Osteoblast (primary cell): Measurements from ENCODE around the gene PIWIL4. TPM values are rescaled to one million over a fixed set of nuclear protein-coding genes. Genes with fewer than 3 reads are reported as not detected.
"Not testable (repeated sequence)": the region's sequence is repeated elsewhere in the genome, so short reads cannot be mapped to it uniquely, and the experiment has no call there.

Experiments used
- DNase-seq: peaks from one replicate; pipeline ENCODE4 v3.0.0; 2011; ENCODE audit warnings: low spot score, mixed read lengths; ENCODE audit not compliant: insufficient read length; ENCODE audit errors: missing footprints
- H2AFZ ChIP-seq: 2 replicates; pipeline ENCODE4 v1.6.0; 2011; ENCODE audit warnings: mild to moderate bottlenecking, low read length
- H3K27ac ChIP-seq: 2 replicates; pipeline ENCODE4 v1.5.1; 2011; ENCODE audit warnings: mild to moderate bottlenecking, low read depth, low read length, moderate library complexity
- H3K27me3 ChIP-seq: 2 replicates; pipeline ENCODE4 v1.6.0; 2012; ENCODE audit warnings: mild to moderate bottlenecking, control low read depth, inconsistent platforms, low read length, moderate library complexity; ENCODE audit not compliant: insufficient read depth
- H3K36me3 ChIP-seq: 2 replicates; pipeline ENCODE4 v1.5.1; 2011; ENCODE audit warnings: mild to moderate bottlenecking, low read length, control low read depth, moderate library complexity; ENCODE audit not compliant: insufficient read depth
- H3K4me1 ChIP-seq: 2 replicates; pipeline ENCODE4 v1.5.1; 2011; ENCODE audit warnings: mild to moderate bottlenecking, low read length, control low read depth, moderate library complexity; ENCODE audit not compliant: insufficient read depth
- H3K4me2 ChIP-seq: 2 replicates; pipeline ENCODE4 v1.6.0; 2011; ENCODE audit warnings: mild to moderate bottlenecking, low read length; ENCODE audit not compliant: insufficient read depth
- H3K4me3 ChIP-seq: fragments of 200-600 bp; sonication (generic); 3 replicates; pipeline ENCODE4 v1.5.1; 2012; ENCODE audit warnings: mild to moderate bottlenecking, low read length, inconsistent platforms; ENCODE audit not compliant: insufficient read depth
- H3K79me2 ChIP-seq: 2 replicates; pipeline ENCODE4 v1.6.0; 2012; ENCODE audit warnings: mild to moderate bottlenecking, low read length, control low read depth, inconsistent platforms; ENCODE audit not compliant: insufficient read depth
- H3K9me3 ChIP-seq: 2 replicates; pipeline ENCODE4 v1.5.1; 2011; ENCODE audit warnings: low read depth, low read length, control low read depth
- H4K20me1 ChIP-seq: 2 replicates; pipeline ENCODE4 v1.6.0; 2012; ENCODE audit warnings: mild to moderate bottlenecking, low read length, control low read depth; ENCODE audit not compliant: insufficient read depth
- total RNA-seq: library from RNA; depleted of rRNA; stranded (reverse); fragments of >200 nt; gene quantifications from 2 replicates; pipeline ENCODE4 v1.2.3, GENCODE V29; 2012
- TF ChIP-seq, protein P1 (sequence below): IDR thresholded peaks from 2 replicates; pipeline ENCODE4 v1.5.1; 2011; ENCODE audit warnings: mild to moderate bottlenecking, low read depth, low read length, moderate library complexity; ENCODE audit errors: extremely low read depth

Gene PIWIL4
- total RNA-seq, 1 donor, result 1.8 TPM

DNA sequence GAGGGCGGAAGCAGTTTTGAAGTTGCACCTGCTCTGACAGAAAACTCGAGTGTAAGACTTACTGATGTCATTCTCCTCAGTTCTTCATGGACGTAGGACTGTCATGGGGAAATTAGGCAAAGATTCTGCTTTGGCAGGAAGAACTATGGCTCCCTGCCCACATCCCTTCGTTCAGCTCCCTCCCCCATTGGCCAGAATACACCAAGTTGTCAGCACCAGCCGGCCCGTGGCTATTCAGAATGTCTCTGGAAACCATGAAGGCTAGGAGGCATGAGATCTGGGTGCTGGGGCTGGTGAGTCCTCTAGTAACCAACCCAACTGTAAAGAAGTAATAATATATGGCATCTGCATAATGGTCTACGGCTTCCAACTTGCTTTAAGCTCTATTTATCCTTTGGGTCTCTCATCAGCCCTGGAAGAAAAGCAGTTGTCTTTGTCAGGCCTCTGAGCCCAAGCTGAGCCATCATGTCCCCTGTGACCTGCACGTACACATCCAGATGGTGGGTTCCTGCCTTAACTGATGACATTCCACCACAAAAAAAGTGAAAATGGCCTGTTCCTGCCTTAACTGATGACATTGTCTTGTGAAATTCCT lies 74.1 kb downstream of the PIWIL4 start:
- no peaks in the 10 kb centered on the region for H4K20me1 ChIP-seq
- peaks cover 13% of the 10 kb centered on the region for H3K4me1 ChIP-seq
- H3K4me2 ChIP-seq, result no peak overlapping the region
- H3K79me2 ChIP-seq, result no peaks in the 10 kb centered on the region
- H3K27ac ChIP-seq, result no peak overlapping the region
- no peaks in the 10 kb centered on the region for H3K27me3 ChIP-seq
- no peaks in the 10 kb centered on the region for H3K9me3 ChIP-seq
- no peak overlapping the region for H2AFZ ChIP-seq
- TF ChIP-seq, protein P1, sequence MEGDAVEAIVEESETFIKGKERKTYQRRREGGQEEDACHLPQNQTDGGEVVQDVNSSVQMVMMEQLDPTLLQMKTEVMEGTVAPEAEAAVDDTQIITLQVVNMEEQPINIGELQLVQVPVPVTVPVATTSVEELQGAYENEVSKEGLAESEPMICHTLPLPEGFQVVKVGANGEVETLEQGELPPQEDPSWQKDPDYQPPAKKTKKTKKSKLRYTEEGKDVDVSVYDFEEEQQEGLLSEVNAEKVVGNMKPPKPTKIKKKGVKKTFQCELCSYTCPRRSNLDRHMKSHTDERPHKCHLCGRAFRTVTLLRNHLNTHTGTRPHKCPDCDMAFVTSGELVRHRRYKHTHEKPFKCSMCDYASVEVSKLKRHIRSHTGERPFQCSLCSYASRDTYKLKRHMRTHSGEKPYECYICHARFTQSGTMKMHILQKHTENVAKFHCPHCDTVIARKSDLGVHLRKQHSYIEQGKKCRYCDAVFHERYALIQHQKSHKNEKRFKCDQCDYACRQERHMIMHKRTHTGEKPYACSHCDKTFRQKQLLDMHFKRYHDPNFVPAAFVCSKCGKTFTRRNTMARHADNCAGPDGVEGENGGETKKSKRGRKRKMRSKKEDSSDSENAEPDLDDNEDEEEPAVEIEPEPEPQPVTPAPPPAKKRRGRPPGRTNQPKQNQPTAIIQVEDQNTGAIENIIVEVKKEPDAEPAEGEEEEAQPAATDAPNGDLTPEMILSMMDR, result no peak
- DNase-seq, result no peak
- no peak overlapping the region for H3K4me3 ChIP-seq
- no peaks in the 10 kb centered on the region for H3K36me3 ChIP-seq

DNA sequence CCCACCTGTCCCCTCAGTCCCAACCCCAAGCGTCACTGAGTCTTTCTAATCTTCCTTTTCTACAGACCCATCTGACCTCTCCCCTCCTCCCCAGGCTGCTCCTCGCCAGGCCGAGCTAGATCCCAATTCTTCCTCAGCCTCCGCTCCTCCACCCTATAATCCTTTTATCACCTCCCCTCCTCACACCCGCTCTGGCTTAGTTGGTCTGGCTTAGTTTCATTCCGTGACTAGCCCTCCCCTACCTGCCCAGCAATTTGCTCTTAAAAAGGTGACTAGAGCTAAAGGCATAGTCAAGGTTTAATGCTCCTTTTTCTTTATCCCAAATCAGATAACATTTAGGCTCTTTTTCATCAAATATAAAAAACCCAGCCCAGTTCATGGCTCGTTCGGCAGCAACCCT lies 76.0 kb downstream of the PIWIL4 start:
- H3K9me3 ChIP-seq, H3K79me2 ChIP-seq, H3K4me3 ChIP-seq, H3K27me3 ChIP-seq, H2AFZ ChIP-seq, H3K4me2 ChIP-seq, DNase-seq, H3K36me3 ChIP-seq, H3K27ac ChIP-seq, H4K20me1 ChIP-seq: not testable (repeated sequence)
- peaks cover 10% of the 10 kb centered on the region for H3K4me1 ChIP-seq

DNA sequence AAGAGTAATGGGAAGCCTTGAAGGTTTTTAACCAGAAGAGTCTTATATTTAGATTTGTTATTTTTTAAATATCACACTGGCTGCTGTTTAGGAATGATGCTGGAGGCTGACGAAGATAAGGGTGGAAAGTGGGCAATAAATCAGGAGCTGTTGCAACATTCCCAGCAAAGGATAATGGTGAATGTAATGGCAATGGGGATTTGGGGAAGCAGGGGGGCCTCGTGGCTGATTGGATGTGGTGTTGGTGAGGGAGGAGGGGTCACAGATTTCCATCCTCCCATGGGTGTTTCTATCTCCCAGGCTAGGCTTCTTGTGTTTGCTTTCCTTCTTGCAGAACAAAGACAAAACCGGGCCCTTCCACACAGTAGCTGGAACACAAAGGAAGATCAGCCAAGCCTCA lies 80.8 kb downstream of the PIWIL4 start:
- Histone ChIP-seq H3K4me3 (no peak overlapping the region), H3K9me3 (no peaks in the 10 kb centered on the region), H3K27me3 (peaks cover 6% of the 10 kb centered on the region), H2AFZ (no peak overlapping the region), H3K27ac (no peak overlapping the region), H3K79me2 (no peaks in the 10 kb centered on the region), H4K20me1 (no peaks in the 10 kb centered on the region), H3K4me1 (peaks cover 8% of the 10 kb centered on the region), H3K36me3 (no peaks in the 10 kb centered on the region), H3K4me2 (no peak overlapping the region)
- TF ChIP-seq, protein P1, result no peak
- no peak for DNase-seq

DNA sequence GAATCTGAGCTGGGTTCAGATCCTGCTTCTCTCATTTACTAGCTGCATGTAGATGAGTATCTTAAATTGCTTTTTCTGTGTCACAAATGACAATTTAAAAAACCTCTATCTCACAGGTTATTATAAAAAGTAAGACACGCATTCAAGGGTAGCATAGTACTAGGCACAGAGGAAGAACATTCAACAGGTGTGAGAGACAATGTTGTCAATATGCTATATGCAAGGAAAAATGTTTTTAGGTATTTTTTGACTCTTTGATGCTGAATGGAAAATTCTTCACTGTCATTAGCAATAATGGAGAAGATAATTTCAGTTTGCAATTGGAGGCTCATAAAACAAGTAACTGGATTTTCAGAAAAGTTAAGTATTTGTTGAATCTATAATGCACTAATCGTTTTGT lies 81.6 kb downstream of the PIWIL4 start:
- Histone ChIP-seq H3K4me2 (no peak overlapping the region), H3K79me2 (no peaks in the 10 kb centered on the region), H3K4me1 (peaks cover 8% of the 10 kb centered on the region), H2AFZ (no peak overlapping the region), H3K9me3 (no peaks in the 10 kb centered on the region), H3K36me3 (no peaks in the 10 kb centered on the region), H3K27ac (no peak overlapping the region), H3K4me3 (no peak overlapping the region), H4K20me1 (no peaks in the 10 kb centered on the region), H3K27me3 (peaks cover 14% of the 10 kb centered on the region)
- DNase-seq, result no peak
- TF ChIP-seq, protein P1, result no peak
